Neural cell (in vitro differentiated cells): ENCODE results near the gene SPACA6.

ENCODE experiments used
- CTCF ChIP-seq: fragments of 450-650 bp; IDR thresholded peaks from 2 replicates; pipeline ENCODE4 v1.5.1; 2014; ENCODE audit warnings: antibody characterized with exemption, mild to moderate bottlenecking, moderate library complexity; ENCODE audit not compliant: poor library complexity, severe bottlenecking
- EZH2 ChIP-seq: fragments of 200-600, 300-800 bp; shearing (Covaris generic), sonication (generic); IDR thresholded peaks from 2 replicates; pipeline ENCODE4 v1.6.1; 2014; ENCODE audit warnings: antibody characterized with exemption, low read length, borderline replicate concordance, mild to moderate bottlenecking; ENCODE audit not compliant: insufficient read depth, poor library complexity, severe bottlenecking
- MXI1 ChIP-seq: fragments of 450-650 bp; conservative IDR thresholded peaks from 2 replicates; pipeline ENCODE4 v1.6.1; 2014; ENCODE audit warnings: antibody characterized with exemption, mild to moderate bottlenecking; ENCODE audit not compliant: poor library complexity, severe bottlenecking
- POLR2AphosphoS5 ChIP-seq: IDR thresholded peaks from 2 replicates; pipeline ENCODE4 v1.6.1; 2012
- REST ChIP-seq: IDR thresholded peaks from 2 replicates; pipeline ENCODE4 v1.6.1; 2012; ENCODE audit warnings: borderline replicate concordance
- SMC3 ChIP-seq: fragments of 450-650 bp; conservative IDR thresholded peaks from 2 replicates; pipeline ENCODE4 v1.6.1; 2014; ENCODE audit warnings: antibody characterized with exemption, mild to moderate bottlenecking, moderate library complexity; ENCODE audit not compliant: poor library complexity

- TF ChIP-seq CTCF (no peak), POLR2AphosphoS5 (no peak), REST (no peak), EZH2 (no peak), MXI1 (no peak), SMC3 (no peak)
Observed at GRCh38 chr19:51663650-51664049, 29.5 kb upstream of the SPACA6 start.
